ENCODE measurements around the gene KRTAP5-4. TPM values are rescaled to one million over a fixed set of nuclear protein-coding genes. Genes with fewer than 3 reads are reported as not detected.
"Not testable (repeated sequence)": the region's sequence is repeated elsewhere in the genome, so short reads cannot be mapped to it uniquely, and the experiment has no call there.

KRTAP5-4 gene
- total RNA-seq, 1 experiment from 2014 or later = not detected

DNA sequence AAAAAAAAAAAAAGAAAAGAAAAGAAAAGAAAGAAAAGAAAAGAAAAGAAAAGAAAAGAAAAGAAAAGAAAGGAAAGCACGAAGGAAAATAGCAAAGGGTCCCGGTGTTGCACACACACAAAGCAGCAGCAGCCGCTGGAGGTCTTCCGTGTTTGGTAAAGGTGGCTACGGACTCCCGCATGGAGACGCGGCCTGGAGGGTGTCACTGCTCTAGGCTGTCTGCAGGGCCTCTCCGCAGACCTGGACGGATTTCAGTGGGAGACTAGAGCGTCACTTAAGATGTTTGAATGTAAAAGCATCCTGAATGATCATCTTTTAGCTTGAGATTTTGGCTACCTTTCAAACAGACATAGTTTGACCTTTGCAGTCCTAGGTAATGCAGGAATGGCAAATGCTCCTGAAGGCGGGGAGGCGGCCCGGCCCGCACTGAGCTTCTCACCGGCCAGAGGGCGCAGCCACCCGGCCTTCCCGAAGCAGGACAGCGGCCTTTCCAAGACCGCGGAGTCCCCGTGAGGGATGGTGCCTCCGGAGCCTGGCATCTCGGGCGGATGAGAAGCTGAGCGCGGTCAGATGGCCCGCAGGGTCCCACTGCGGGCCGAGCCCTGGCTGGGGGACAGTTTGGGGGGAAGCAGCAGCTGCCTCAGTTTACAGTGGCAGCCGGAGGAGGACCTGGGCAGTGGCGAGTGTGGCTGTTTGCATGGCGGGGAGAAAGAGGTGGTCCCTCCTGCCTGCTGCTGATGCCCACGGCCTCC, 26.1 kb upstream of the KRTAP5-4 start:
- ATAC-seq (no peak), DNase-seq (ENCODE audit: low read depth, low spot score) (no peak)
- ChIA-PET CTCF (interaction anchor here (0.6 to 0.7 kb wide), 3 partner anchors 17 to 273 kb away, joined by 3 to 9 read pairs (median 4); no protein-coding TSS in a partner anchor), POLR2A (no interaction called here)
- Histone ChIP-seq H3K4me1 (ENCODE audit: control insufficient read depth, insufficient read depth, low read length) (0 out of 2 replicates have a peak, but pooled peaks cover under 1% of the 10 kb centered on the region), H3K27me3 (ENCODE audit: control insufficient read depth, insufficient read depth, low read length) (no peaks in the 10 kb centered on the region), H3K9me3 (ENCODE audit: control insufficient read depth, insufficient read depth, low read depth, low read length) (no peaks in the 10 kb centered on the region), H3K27ac (ENCODE audit: low read length) (no peak overlapping the region), H3K36me3 (ENCODE audit: control insufficient read depth, insufficient read depth, low read length) (no peaks in the 10 kb centered on the region), H3K4me3 (ENCODE audit: low read depth in 2 of 2, low read length in 2 of 2) (no peak overlapping the region)
- TF ChIP-seq SIN3A (IDR thresholded peaks at IDR 0.05; ENCODE audit: borderline replicate concordance, insufficient read depth, low read depth, low read length) (no peak), POLR2AphosphoS5 (IDR thresholded peaks at IDR 0.05; ENCODE audit: low read depth, low read length) (no peak), TCF7L2 (IDR thresholded peaks at IDR 0.05; ENCODE audit: low read depth, low read length) (no peak)
- TF ChIP-seq, protein P1, sequence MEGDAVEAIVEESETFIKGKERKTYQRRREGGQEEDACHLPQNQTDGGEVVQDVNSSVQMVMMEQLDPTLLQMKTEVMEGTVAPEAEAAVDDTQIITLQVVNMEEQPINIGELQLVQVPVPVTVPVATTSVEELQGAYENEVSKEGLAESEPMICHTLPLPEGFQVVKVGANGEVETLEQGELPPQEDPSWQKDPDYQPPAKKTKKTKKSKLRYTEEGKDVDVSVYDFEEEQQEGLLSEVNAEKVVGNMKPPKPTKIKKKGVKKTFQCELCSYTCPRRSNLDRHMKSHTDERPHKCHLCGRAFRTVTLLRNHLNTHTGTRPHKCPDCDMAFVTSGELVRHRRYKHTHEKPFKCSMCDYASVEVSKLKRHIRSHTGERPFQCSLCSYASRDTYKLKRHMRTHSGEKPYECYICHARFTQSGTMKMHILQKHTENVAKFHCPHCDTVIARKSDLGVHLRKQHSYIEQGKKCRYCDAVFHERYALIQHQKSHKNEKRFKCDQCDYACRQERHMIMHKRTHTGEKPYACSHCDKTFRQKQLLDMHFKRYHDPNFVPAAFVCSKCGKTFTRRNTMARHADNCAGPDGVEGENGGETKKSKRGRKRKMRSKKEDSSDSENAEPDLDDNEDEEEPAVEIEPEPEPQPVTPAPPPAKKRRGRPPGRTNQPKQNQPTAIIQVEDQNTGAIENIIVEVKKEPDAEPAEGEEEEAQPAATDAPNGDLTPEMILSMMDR (IDR thresholded peaks at IDR 0.05) = no peak
- TF ChIP-seq, protein P2, sequence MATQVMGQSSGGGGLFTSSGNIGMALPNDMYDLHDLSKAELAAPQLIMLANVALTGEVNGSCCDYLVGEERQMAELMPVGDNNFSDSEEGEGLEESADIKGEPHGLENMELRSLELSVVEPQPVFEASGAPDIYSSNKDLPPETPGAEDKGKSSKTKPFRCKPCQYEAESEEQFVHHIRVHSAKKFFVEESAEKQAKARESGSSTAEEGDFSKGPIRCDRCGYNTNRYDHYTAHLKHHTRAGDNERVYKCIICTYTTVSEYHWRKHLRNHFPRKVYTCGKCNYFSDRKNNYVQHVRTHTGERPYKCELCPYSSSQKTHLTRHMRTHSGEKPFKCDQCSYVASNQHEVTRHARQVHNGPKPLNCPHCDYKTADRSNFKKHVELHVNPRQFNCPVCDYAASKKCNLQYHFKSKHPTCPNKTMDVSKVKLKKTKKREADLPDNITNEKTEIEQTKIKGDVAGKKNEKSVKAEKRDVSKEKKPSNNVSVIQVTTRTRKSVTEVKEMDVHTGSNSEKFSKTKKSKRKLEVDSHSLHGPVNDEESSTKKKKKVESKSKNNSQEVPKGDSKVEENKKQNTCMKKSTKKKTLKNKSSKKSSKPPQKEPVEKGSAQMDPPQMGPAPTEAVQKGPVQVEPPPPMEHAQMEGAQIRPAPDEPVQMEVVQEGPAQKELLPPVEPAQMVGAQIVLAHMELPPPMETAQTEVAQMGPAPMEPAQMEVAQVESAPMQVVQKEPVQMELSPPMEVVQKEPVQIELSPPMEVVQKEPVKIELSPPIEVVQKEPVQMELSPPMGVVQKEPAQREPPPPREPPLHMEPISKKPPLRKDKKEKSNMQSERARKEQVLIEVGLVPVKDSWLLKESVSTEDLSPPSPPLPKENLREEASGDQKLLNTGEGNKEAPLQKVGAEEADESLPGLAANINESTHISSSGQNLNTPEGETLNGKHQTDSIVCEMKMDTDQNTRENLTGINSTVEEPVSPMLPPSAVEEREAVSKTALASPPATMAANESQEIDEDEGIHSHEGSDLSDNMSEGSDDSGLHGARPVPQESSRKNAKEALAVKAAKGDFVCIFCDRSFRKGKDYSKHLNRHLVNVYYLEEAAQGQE (IDR thresholded peaks at IDR 0.05; ENCODE audit: insufficient read depth in 1 of 2, low read depth in 2 of 2, low read length in 1 of 2) = no peak
- BruUV-seq (replicated peaks) = no TSS peak
- intact Hi-C loops (cut with micrococcal nuclease; ENCODE audit: unreplicated experiment) (no loop called here), in situ Hi-C loops (cut with HindIII; ENCODE audit: low pct_unique_long_range_greater_than_20kb, low sequenced_read_pairs) (no loop called here)

DNA sequence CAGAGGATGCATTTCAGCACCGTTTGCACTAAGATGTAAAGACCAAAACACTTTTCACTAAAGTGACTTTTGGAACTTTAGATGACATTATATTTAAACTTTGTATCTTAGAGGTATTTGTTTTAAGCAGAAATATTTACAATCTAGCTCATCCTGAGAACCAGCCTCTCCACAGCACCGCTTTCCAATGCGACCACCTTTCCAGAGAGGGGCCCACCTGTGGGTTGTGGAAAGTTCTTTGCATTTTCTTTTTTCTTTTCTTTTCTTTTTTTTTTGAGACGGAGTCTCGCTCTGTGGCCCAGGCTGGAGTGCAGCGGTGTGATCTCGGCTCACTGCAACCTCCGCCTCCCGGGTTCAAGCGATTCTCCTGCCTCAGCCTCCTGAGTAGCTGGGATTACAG, 24.6 kb upstream of the KRTAP5-4 start:
- ChIA-PET POLR2A (interaction anchor here (0.6 to 0.7 kb wide), 2 partner anchors 40 to 134 kb away, joined by 4 to 14 read pairs; no protein-coding TSS in a partner anchor), CTCF (interaction anchor here (0.6 to 0.9 kb wide), 7 partner anchors 51 to 1053 kb away, joined by 3 to 11 read pairs (median 5); partner anchors contain the start of gene KCNQ1OT1)
- H3K36me3 ChIP-seq (ENCODE audit: control insufficient read depth, insufficient read depth, low read length); H3K27ac ChIP-seq (ENCODE audit: low read length); H3K4me1 ChIP-seq (ENCODE audit: control insufficient read depth, insufficient read depth, low read length); H3K4me3 ChIP-seq (ENCODE audit: low read depth in 2 of 2, low read length in 2 of 2); intact Hi-C loops (cut with micrococcal nuclease; ENCODE audit: unreplicated experiment); in situ Hi-C loops (cut with HindIII; ENCODE audit: low pct_unique_long_range_greater_than_20kb, low sequenced_read_pairs); DNase-seq (ENCODE audit: low read depth, low spot score); BruUV-seq (replicated peaks); ATAC-seq; H3K27me3 ChIP-seq (ENCODE audit: control insufficient read depth, insufficient read depth, low read length); H3K9me3 ChIP-seq (ENCODE audit: control insufficient read depth, insufficient read depth, low read depth, low read length): not testable (repeated sequence)

DNA sequence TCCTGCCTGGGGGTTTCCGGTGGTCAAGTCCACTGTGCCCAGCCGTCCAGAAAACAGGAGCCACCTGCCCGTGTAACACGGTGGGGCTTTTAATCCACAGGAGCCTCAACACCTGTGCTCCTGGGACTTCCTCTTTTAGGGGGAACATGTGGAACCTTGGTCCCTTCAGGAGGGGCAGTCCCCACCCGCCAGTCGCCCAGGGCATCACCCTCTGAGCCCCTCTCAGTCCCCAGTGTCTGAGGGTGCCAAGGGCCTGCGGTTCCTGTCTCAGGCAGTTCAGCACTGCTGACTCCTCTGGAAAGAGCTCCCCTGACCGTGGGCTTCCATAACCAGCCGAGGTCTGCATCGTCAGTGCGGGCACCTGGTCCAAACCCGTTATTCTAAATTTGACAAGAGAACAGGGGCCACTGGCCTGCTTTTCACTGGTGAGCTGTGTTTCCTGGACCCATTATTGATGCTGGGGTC, 23.5 kb upstream of the KRTAP5-4 start:
- no TSS peak for BruUV-seq (replicated peaks)
- POLR2A ChIA-PET = no interaction called here
- Histone ChIP-seq H3K36me3 (ENCODE audit: control insufficient read depth, insufficient read depth, low read length) (no peaks in the 10 kb centered on the region), H3K27me3 (ENCODE audit: control insufficient read depth, insufficient read depth, low read length) (no peaks in the 10 kb centered on the region), H3K27ac (ENCODE audit: low read length) (no peak overlapping the region), H3K9me3 (ENCODE audit: control insufficient read depth, insufficient read depth, low read depth, low read length) (no peaks in the 10 kb centered on the region), H3K4me1 (ENCODE audit: control insufficient read depth, insufficient read depth, low read length) (no peaks in the 10 kb centered on the region), H3K4me3 (ENCODE audit: low read depth in 2 of 2, low read length in 2 of 2) (no peak overlapping the region)
- CTCF ChIA-PET = no interaction called here
- ATAC-seq (no peak), DNase-seq (ENCODE audit: low read depth, low spot score) (no peak)
- intact Hi-C loops (cut with micrococcal nuclease; ENCODE audit: unreplicated experiment) = no loop called here
- in situ Hi-C loops (cut with HindIII; ENCODE audit: low pct_unique_long_range_greater_than_20kb, low sequenced_read_pairs) = no loop called here
- TF ChIP-seq, protein P1 (IDR thresholded peaks at IDR 0.05) = no peak
- TF ChIP-seq TCF7L2 (IDR thresholded peaks at IDR 0.05; ENCODE audit: low read depth, low read length) (no peak), POLR2AphosphoS5 (IDR thresholded peaks at IDR 0.05; ENCODE audit: low read depth, low read length) (no peak), SIN3A (IDR thresholded peaks at IDR 0.05; ENCODE audit: borderline replicate concordance, insufficient read depth, low read depth, low read length) (no peak)
- TF ChIP-seq, protein P2 (IDR thresholded peaks at IDR 0.05; ENCODE audit: insufficient read depth in 1 of 2, low read depth in 2 of 2, low read length in 1 of 2) = no peak
